Activated CD8-positive, alpha-beta memory T cell treated with anti-CD3 and anti-CD28 coated beads, Interleukin-2, amount 10 ng/mL, durations not matched to agents 7 days and 5 days (primary cell): ENCODE measurements around the gene AQR. TPM values are rescaled to one million over a fixed set of nuclear protein-coding genes. Genes with fewer than 3 reads are reported as not detected.
"Not testable (repeated sequence)": the region's sequence is repeated elsewhere in the genome, so short reads cannot be mapped to it uniquely, and the experiment has no call there.

Experiments
- ATAC-seq: fragments of 150-1000 bp; cut with Tn5 transposase; one replicate; pipeline ENCODE4 v1.10.0; 2021; ENCODE audit warnings: moderate library complexity
- CTCF ChIA-PET: fragments of 350-600 bp; sonication (Branson Sonifier 250); formaldehyde crosslinking; loops from one replicate; lab custom pipeline; 2021; ENCODE audit warnings: antibody characterized with exemption; lab: Charles Lee
- DNase-seq: peaks from one replicate; pipeline ENCODE4 v3.0.0-alpha.2; 2020
- H3K27ac Mint-ChIP-seq: one replicate; pipeline ENCODE4 v1.8.0; 2021; ENCODE audit warnings: mild to moderate bottlenecking, mixed read lengths
- H3K27me3 Mint-ChIP-seq: one replicate; pipeline ENCODE4 v1.8.0; 2021; ENCODE audit warnings: mixed read lengths
- H3K36me3 Mint-ChIP-seq: one replicate; pipeline ENCODE4 v1.8.0; 2021; ENCODE audit warnings: mild to moderate bottlenecking, mixed read lengths
- H3K4me1 Mint-ChIP-seq: one replicate; pipeline ENCODE4 v1.8.0; 2021; ENCODE audit warnings: mixed read lengths
- H3K4me3 Mint-ChIP-seq: one replicate; pipeline ENCODE4 v1.8.0; 2021; ENCODE audit warnings: mild to moderate bottlenecking, moderate library complexity, mixed read lengths
- H3K9me3 Mint-ChIP-seq: one replicate; pipeline ENCODE4 v1.8.0; 2022; ENCODE audit warnings: low read depth, mixed read lengths
- total RNA-seq, 2 experiments: library from RNA; stranded (reverse); gene quantifications; one replicate each; pipeline ENCODE4 v1.2.3, GENCODE V29; 2021

AQR gene
- total RNA-seq, 2 experiments from 2014 or later: 33.8 to 38.2 TPM

DNA sequence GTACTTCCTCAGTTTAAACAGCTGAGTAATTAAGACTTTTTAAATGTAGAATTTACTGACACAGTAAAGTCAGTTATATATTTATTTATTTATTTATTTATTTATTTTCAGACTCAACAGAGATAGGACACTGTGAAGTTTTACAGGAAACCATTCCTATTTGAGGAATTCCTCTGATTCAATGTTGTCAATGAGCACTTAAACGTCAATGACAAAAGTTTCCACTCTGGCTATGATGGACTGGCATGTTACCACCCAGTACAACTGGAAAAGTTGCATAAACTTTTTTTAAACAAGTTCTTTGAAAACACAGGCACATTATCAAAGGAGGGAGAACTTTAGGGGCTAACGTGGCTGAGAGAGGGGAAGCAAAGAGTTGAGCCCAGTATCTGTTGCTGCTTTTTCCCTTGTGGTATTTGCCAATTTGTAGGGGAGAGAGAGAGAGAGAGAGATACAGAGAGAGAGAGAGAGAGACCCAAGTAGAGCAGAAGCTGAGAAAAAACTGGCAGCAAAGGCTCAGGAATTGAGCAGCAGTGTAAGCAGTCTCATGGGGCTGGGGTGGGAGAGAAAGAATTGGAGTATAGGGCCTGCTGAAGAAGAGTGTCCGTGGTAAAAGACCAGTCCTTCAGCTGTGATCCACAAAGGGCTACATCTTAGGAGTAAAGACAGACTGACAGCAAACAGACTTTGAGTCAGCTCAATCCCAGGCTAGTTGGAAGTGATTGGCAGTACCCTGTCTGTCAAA lies 155.9 kb downstream of the AQR start:
- H3K36me3 Mint-ChIP-seq: no peaks in the 10 kb centered on the region
- no peaks in the 10 kb centered on the region for H3K4me1 Mint-ChIP-seq
- DNase-seq (no peak), ATAC-seq (no peak)
- no peaks in the 10 kb centered on the region for H3K9me3 Mint-ChIP-seq
- no peak overlapping the region for H3K4me3 Mint-ChIP-seq
- peaks cover 41% of the 10 kb centered on the region for H3K27me3 Mint-ChIP-seq
- CTCF ChIA-PET: no interaction called here
- no peak overlapping the region for H3K27ac Mint-ChIP-seq

DNA sequence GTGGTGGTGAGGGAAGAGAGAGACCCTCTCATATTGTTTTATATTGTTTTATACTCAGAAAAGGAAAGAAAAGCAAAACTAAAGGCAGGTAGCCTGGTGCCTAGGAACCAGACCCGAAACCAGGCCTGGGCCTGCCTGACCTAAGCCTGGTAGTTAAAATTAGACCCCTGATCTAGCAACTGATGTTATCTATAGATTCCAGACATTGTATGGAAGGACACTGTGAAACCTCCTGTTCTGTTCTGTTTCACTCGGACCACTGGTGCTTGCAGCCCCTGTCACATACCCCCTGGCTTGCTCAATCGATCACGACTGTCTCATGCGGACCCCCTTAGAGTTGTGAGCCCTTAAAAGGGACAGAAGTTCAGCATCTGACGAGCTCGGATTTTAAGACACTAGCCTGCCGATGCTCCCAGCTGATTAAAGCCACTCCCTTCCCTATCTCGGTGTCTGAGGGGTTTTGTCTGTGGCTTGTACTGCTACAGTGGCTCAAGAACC lies 156.6 kb downstream of the AQR start:
- H3K4me1 Mint-ChIP-seq, CTCF ChIA-PET, H3K4me3 Mint-ChIP-seq, H3K27ac Mint-ChIP-seq, H3K36me3 Mint-ChIP-seq, ATAC-seq, H3K9me3 Mint-ChIP-seq, DNase-seq: not testable (repeated sequence)
- peaks cover 41% of the 10 kb centered on the region for H3K27me3 Mint-ChIP-seq

DNA sequence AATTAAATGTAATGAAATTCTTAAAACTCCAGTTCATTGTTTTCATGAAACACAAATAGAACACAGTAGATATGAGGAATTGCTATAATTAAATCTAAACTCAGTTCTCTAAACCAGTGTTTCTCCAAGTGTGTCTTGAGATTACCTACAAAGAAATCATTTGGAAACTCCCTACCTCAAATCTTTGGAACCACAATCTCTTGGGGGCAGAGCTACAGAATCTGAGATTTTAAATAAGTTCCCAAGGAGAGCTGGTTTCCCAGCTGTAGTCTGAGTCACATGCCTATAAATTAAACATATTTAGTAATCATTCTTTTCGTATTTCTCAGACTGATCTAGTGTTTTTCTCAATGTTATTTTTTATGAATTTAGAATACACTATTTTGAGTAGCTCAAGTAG lies 157.2 kb downstream of the AQR start:
- Mint-ChIP-seq H3K4me3 (no peak overlapping the region), H3K36me3 (no peaks in the 10 kb centered on the region), H3K4me1 (no peaks in the 10 kb centered on the region)

DNA sequence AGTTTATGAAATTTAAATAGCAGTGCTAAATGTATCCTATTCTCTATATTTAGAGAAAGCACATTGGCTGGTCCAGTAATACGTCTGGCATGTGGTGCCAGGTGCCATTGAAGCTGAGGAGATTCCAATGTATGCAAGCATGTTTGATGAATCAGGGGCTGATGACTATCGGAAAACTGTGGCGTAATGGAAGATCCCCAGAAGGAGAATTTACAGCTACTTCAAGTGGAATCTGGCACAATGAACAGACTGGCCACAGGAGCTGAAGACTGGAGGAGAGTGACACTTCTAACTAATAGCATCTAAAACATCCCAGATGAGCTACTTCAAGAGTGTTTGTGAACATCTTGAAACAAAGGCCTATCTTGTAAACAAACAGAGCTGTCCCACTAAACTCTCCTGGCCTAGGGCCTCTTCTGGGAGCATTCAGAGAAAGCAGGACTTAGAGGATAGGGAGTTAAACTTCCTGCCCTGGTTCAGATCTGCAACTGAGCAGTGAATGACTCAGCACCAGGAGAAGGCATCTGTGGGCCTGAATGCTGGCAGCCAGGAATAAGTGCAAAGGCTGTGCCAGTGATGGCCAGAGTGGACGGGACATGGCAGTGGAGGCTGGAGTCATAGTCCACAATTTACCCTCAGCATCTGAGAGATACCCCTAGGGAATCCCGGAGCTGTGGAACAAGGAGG lies 159.0 kb downstream of the AQR start:
- H3K27ac Mint-ChIP-seq: no peak overlapping the region
- DNase-seq (no peak), ATAC-seq (no peak)
- no peak overlapping the region for H3K4me3 Mint-ChIP-seq
- no peaks in the 10 kb centered on the region for H3K4me1 Mint-ChIP-seq
- CTCF ChIA-PET: no interaction called here
- H3K36me3 Mint-ChIP-seq: no peaks in the 10 kb centered on the region
- H3K27me3 Mint-ChIP-seq: peaks cover 45% of the 10 kb centered on the region
- no peaks in the 10 kb centered on the region for H3K9me3 Mint-ChIP-seq

More for the DNA sequence above, 157.2 kb downstream of the AQR start:
- CTCF ChIA-PET: no interaction called here
- DNase-seq (no peak), ATAC-seq (no peak)
- Mint-ChIP-seq H3K9me3 (no peaks in the 10 kb centered on the region), H3K27me3 (peaks cover 38% of the 10 kb centered on the region), H3K27ac (no peak overlapping the region)

DNA sequence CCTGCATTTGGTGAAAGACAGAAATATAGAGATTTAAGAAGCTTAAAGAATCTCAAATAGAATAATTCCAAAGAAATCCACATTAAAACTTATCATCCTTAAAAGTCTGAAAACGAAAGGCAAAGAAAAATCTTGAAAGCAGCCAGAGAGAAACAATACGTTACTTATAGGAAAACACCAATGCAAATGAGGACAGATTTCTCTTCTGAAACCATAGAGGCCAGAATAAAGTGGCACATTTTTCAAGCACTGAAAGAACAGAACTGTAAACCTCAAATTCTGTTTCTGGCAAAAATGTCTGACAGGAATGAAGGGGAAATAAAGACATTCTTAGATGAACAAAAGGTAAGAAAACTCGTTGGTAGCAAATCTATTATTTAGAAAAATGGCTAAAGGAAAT lies 160.4 kb downstream of the AQR start:
- H3K27ac Mint-ChIP-seq: no peak overlapping the region
- no peaks in the 10 kb centered on the region for H3K4me1 Mint-ChIP-seq
- no peaks in the 10 kb centered on the region for H3K36me3 Mint-ChIP-seq
- no peaks in the 10 kb centered on the region for H3K9me3 Mint-ChIP-seq
- H3K27me3 Mint-ChIP-seq: peaks cover 45% of the 10 kb centered on the region
- CTCF ChIA-PET: no interaction called here
- DNase-seq (no peak), ATAC-seq (no peak)
- no peak overlapping the region for H3K4me3 Mint-ChIP-seq

DNA sequence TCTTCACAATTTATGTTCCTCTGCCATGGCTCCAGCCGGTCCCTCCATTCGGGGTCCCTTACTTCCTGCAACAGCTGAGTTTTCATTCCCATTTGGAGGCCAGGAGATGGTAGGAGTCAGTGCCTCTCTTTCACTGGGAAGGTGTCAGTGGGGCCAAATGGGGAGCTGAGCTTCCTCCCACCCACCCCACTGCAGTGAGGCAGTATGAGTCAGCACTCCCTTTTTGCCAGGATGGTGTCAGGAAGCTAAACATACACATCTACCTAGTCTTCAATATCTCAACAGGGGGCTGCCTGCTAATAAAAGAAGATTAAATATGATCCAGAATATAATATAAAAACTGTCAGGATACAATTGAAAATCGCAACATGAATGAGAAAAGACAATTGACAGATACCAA lies 161.5 kb downstream of the AQR start:
- Mint-ChIP-seq H3K27ac (no peak overlapping the region), H3K4me3 (no peak overlapping the region), H3K27me3 (peaks cover 44% of the 10 kb centered on the region), H3K4me1 (no peaks in the 10 kb centered on the region), H3K36me3 (no peaks in the 10 kb centered on the region), H3K9me3 (no peaks in the 10 kb centered on the region)
- DNase-seq (no peak), ATAC-seq (no peak)
- CTCF ChIA-PET: no interaction called here

DNA sequence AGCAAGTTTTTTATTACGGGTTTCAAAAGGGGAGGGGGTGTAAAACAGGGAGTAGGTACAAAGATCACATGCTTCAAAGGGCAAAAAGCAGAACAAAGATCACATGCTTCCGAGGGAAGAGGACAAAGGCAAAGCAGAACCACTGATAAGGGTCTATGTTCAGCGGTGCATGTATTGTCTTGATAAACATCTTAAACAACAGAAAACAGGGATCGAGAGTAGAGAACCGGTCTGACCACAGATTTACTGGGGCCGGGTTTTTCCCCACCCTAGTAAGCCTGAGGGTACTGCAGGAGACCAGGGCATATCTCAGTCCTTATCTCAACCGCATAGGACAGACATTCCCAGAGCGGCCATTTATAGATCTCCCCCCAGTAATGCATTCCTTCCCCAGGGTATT lies 162.3 kb downstream of the AQR start:
- DNase-seq, H3K4me1 Mint-ChIP-seq, H3K4me3 Mint-ChIP-seq, H3K27ac Mint-ChIP-seq, CTCF ChIA-PET, H3K9me3 Mint-ChIP-seq, ATAC-seq, H3K36me3 Mint-ChIP-seq: not testable (repeated sequence)
- peaks cover 41% of the 10 kb centered on the region for H3K27me3 Mint-ChIP-seq

DNA sequence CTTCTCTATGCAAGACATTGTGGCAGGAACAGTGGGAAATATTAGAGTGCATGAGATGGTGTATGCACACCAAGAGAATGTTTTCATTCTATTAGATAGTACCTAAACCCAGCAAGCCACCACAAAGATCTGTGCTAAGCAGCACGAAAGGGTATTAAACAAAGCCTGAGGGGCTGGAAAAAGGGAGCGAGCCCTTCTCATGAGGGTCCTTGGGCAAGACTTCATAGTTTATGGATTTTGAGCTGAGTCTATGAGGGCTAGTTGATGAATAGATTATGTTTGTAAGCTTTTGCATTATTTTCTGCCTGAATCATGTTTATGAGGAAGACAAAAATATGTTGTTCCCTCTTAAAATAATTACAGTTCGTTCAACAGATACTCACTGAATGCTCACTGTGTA lies 164.8 kb downstream of the AQR start:
- DNase-seq (no peak), ATAC-seq (no peak)
- no peaks in the 10 kb centered on the region for H3K4me1 Mint-ChIP-seq
- H3K9me3 Mint-ChIP-seq: no peaks in the 10 kb centered on the region
- peaks cover 40% of the 10 kb centered on the region for H3K27me3 Mint-ChIP-seq
- H3K27ac Mint-ChIP-seq: no peak overlapping the region
- no peak overlapping the region for H3K4me3 Mint-ChIP-seq
- CTCF ChIA-PET: no interaction called here
- no peaks in the 10 kb centered on the region for H3K36me3 Mint-ChIP-seq

DNA sequence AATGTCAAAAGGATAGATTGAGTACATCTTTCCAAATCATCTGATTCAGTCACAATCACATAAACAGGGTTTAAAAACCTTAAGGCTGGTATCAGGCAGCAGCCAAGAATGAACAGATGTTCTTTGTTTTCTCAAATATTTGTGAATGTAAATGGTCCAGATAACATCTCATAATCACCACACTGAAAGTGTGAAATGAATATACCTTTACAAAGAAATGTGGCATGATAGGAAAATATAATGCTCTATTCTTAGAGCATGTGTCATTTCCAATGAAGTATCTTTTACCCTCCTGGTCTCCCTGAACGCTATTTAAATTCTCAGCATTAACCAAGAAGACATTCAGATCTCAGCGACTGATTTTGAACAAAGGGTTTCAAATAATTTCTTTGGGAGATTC lies 165.4 kb downstream of the AQR start:
- no peaks in the 10 kb centered on the region for H3K9me3 Mint-ChIP-seq
- ATAC-seq: no peak
- H3K4me1 Mint-ChIP-seq: no peaks in the 10 kb centered on the region
- no peak for DNase-seq
- H3K27me3 Mint-ChIP-seq: peaks cover 44% of the 10 kb centered on the region
- no peaks in the 10 kb centered on the region for H3K36me3 Mint-ChIP-seq
- H3K4me3 Mint-ChIP-seq: no peak overlapping the region
- CTCF ChIA-PET: no interaction called here
- H3K27ac Mint-ChIP-seq: no peak overlapping the region

DNA sequence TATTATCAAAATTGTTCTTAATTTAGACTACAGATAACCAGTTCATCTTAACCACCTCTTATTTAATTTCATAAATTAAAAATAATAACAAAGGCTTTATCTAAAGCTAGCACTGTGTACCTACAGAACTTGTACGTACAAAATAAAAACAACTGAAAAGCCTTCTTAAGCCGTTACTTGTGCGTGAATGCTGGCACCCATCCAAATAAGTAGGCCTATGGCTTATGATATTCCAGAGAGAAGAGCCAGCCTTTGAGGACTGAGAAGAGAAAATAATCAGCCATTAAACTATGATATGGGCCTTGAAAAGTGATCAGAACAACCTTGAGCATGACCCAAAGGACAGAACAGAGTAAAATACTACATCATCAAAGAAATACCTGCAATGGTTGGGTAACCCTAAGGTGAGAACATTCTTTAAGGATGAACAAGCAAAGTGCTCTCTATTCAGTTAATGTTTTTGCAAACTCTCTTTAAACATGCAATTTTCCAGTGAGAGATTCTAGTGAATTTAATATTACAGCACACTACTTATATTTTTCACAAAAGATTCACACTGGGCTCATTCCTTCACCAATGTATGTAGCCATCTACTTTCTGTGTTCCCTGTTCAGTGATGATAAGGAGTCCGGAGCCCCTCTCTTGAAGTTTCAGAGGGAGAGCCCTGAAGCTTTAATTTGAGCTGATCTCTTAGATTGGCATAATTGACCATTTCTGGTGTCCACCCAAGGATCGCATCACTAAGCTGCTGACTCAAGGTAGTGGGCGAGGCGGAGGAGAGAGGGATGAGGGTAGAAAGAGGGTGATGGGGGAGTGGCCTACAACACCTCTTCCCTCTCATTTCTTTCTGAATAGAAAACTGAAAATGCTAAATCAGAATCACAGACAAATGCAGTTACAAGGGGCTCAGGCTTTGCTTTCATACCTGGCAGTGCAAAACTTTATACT lies 166.5 kb downstream of the AQR start:
- CTCF ChIA-PET: no interaction called here
- DNase-seq (no peak), ATAC-seq (no peak)
- H3K27me3 Mint-ChIP-seq: peaks cover 42% of the 10 kb centered on the region
- no peak overlapping the region for H3K4me3 Mint-ChIP-seq
- H3K4me1 Mint-ChIP-seq: no peaks in the 10 kb centered on the region
- no peak overlapping the region for H3K27ac Mint-ChIP-seq
- no peaks in the 10 kb centered on the region for H3K9me3 Mint-ChIP-seq
- H3K36me3 Mint-ChIP-seq: no peaks in the 10 kb centered on the region

DNA sequence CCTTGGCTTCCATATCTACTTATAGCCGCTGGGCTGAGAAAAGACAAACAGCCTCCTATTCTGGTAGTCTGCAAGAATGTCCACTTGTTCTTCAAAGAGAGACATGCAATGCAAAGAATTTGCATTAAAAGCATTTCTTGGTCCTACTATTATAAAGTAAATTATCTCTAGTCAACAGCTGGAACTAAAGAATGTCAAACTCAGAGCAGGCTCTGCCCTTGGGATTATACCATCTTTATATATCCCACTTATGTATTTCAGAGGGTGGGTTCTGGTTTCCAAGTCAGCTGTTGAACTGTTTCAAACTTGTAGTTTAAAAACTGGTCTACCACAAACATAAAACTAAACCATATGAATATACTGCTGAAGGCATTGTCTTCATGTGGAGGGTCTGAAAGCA lies 167.2 kb downstream of the AQR start:
- Mint-ChIP-seq H3K9me3 (no peaks in the 10 kb centered on the region), H3K27me3 (peaks cover 45% of the 10 kb centered on the region), H3K4me1 (no peaks in the 10 kb centered on the region), H3K4me3 (no peak overlapping the region), H3K36me3 (no peaks in the 10 kb centered on the region), H3K27ac (no peak overlapping the region)
- DNase-seq (no peak), ATAC-seq (no peak)
- CTCF ChIA-PET: no interaction called here
